HG02623 (cell line): ENCODE measurements around the gene ATF7IP2.
"Not testable (repeated sequence)": the region's sequence is repeated elsewhere in the genome, so short reads cannot be mapped to it uniquely, and the experiment has no call there.

Experiments used
- ATAC-seq: cut with Tn5 transposase; IDR thresholded peaks from one replicate; pipeline ENCODE4 v1.9.1; 2021; ENCODE audit warnings: moderate library complexity; ENCODE audit not compliant: unreplicated experiment

Gene ATF7IP2

DNA sequence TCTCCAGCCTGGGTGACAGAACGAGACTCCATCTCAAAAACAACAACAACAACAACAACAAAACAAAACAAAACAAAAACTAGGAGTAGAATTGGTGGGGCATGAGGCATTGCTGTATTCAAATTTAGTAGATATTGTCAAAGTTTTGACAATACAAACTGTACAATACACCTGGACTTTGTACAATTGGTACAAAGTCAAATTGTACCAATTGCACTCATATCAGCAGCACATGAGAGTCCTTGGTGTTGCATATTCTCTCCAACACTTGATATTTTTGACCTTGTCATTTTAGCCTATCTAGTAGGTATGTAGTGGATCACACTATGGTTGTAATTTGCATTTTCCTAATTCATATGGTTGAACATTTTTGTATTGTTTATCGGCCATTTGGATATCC is 14.3 kb upstream of the ATF7IP2 start:
- no peak for ATAC-seq

DNA sequence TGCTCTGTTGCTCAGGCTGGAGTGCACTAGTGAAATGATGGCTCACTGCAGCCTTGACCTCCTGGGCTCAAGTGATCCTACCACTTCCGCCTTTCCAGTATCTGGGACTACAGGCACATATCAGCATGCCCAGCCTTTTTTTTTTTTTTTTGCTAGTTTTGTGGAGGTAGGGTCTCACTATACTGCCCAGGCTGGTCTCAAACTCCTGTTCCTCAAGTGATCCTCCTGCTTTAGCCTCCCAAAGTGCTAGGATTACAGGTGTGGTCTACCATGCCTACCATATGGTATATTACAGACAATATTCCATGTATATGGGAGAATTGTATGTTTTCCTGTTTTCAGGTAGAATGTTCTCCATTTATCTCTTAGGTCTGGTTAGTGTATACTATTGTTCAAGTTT is 12.3 kb upstream of the ATF7IP2 start:
- ATAC-seq: no peak

DNA sequence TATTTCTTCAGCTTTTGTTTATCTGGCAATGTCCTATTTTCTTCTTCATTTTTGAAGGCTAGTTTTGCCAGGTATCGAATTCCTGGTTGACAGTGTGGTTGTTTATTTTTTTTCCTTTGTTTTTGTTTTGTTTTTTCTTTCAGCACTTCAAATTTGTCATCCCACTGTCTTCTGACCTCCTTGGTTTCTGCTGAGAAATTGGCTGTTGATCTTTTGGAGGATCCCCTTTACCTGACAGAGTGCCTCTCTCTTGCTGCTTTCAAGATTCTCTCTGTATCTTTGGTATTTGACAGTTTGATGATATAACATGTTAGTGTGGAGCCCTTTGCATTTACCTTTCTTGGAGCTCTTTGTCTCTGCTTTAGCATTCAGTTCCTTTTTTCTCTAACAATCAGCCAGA is 9.6 kb upstream of the ATF7IP2 start:
- no peak for ATAC-seq

DNA sequence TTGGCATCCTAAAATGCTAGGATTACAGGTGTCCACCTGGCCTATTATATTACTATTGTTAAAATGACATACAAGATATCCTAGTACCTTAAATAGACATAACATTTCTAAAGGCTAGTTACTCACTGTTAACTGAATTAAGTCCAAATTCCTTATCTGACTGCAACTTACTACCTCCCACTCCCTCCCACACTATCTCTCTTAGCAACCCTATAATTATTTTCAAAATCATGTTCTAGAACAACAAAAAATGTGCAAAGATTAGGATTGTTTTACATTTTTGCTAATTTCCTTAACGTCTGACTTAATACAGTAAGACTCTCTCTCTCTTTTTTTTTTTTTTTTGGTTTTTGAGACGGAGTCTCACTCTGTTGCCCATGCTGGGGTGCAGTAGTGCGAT is 2.2 kb upstream of the ATF7IP2 start:
- no peak for ATAC-seq

DNA sequence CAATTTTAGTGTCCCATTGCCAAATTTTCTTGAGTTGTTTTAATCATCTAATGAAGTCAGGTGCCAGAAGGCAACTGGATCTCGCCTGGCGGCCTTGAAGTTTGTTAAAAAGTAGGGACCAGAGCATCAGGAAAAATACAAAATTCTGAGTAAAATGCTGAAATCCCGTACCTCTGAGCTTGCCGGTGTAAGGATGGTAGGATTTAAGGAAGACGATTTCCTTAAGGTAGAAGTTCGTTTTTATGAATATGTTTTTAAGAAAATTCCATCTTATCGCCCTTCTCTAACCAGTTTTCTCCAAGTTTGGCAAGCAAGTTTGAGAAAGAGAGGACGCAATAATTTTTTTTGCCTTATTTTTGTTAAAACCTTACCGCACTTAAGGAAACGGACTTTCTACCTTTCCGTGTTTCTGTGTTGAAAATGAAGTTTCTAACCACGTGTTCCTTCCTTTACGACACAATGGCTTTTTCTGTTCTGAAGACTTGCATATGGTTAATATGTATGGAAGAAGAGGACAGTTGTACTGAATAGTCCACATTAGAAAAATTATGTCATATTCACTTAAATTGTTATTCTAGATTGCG is 748 bp downstream of the ATF7IP2 start:
- no peak for ATAC-seq

DNA sequence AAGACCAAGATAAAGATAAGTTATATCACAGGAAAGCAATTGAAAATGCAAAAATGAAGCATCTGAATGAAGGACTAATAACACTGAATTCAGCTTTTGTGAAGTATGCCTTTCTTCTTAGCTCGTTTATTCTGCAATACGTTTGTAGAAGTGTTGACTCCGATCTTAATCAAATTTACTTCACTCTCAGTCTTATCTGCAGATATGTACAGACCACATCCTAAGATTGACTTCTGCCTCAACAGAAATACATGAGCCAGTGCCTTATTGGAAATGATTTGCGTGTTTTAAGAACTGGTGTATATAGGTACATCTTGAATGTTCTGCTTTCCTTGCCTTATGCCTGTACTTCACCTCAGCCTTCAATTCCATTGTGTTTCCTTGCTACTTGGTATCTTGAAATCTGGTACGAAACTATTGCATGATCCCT is 1.3 kb downstream of the ATF7IP2 start:
- ATAC-seq: no peak

DNA sequence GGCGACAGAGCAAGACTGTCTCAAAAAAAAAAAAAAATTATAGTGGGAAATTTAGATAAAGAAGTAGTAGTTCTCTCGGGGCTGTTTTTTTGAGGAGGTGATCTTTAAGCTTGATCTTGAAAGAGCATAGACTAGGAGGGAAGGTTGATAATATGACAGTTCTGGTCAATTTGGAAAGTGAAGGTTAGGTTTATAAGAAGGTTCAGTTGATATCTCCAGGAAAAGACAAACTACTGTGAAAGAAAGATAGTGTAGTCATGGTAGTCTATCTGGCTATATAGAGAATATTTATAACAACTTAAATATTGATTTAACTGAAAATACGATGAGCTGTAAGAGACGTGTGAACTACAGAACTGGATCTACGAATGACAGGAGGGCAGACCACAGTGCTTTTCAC is 3.1 kb downstream of the ATF7IP2 start:
- no peak for ATAC-seq

DNA sequence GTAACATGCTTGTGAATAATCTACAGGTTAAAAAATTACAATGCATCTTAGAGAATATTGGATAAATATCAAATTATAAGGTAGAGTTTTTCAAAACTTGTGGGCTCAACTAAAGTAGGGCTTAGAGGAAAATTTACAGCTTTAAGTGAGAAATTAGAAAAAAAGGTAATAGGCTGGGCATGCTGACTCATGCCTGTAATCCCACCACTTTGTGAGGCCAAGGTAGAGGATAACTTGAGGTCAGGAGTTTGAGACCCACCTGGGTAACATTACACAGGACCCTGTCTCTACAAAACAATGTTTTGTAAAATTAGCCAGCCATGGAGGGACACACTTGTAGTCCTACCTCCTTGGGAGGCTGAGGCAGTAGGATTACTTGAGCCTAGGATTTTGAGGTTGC is 4.5 kb downstream of the ATF7IP2 start:
- ATAC-seq: no peak

DNA sequence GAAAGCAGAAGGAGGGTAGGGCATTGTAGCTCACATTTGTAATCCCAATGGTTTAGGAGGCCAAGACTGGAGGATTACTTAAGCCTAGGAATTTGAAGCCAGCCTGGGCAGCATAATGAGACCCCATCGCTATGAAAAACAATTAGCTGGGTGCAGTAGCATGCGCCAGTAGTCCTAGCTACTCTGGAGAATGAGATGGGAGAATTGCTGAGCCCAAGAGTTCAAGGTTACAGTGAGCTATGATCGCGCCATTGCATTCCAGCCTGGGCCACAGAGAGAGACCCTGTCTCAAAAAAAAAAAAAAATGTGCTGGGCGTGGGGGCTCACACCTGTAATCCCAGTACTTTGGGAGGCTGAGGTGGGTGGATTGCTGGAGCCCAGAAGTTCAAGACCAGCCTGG is 5.0 kb downstream of the ATF7IP2 start:
- no peak for ATAC-seq

DNA sequence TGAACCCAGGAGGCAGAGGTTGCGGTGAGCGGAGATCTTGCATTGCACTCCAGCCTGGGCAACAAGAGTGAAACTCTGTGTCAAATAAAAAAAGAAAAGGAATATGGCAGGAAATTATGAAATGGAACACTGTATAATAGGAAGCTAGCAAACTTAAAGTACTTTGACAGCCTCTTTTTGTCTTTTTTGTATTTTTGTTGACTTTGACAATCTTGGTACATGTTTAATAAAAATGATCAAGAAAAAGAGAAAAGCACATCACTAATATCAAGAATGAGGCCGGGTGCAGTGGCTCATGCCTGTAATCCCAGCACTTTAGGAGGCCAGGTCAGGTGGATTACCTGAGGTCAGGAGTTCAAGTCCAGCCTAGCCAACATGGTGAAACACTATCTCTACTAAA is 5.5 kb downstream of the ATF7IP2 start:
- no peak for ATAC-seq

DNA sequence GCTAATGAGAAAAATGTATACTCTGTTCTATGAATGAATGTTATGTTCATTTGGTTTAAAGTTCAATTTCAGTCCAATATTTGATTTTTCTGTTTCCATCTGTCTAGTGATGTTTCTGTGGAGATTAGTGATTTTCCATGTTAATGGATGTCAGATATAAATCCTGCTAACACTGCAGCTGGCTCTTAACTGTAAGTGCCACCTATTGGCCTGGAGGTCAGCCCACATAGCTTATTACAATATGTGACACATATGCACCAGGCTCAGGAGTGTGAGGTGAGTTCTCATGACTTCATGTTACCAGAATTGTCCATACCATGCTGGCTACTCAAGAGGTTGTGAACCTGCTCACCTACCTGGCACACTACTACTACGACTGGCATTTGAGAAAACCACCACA is 17.1 kb downstream of the ATF7IP2 start:
- no peak for ATAC-seq

DNA sequence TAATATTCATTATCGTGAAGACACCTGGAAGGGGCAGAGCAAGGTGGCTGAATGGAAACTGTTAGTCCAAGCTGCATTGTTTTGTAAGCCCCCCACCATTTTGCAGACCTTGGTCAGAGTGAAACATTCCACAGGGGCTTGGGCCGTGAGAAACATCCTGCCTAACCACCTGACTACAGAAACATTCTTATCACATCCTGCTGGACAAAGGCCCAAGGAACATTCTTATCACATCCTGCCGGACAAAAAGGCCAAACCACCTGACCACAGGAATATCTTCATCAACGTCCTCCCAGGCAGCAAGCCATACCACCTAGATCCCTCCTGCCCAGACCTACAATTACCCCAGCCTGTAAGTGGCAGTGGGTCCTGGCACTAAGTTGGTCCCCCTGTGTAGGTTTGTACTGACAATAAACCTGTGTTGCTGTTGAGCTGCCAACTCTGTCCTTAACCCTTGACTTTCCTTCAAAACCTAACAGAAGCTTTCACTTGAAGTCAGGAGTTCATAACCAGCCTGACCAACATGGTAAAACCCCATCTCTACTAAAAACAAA is 19.6 kb downstream of the ATF7IP2 start:
- no peak for ATAC-seq

DNA sequence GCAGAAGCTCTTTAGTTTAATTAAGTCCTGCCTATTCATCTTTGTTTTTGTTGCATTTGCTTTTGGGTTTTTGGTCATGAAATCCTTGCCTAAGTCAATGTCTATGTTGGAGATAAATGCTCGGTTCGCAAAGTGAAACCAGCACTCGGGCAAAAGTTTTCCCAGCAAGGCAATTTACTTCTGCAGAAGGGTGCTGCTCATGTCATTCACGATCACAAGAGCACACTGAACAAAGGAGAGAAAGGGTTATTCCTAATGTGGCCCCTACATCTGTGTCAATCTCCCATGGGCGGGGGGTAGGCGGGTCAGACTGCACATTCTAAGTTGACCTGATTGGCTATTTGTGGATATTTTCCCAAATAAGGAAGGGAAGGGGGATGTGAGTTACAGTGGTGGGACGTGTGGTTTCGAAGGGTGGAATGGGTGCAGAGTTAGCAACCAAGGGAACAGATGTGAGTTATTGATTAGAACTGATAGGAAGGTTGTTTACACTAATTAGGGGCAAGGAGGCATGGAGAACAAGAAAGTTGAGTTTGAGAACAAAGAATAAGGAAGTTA is 23.0 kb downstream of the ATF7IP2 start:
- ATAC-seq: no peak

DNA sequence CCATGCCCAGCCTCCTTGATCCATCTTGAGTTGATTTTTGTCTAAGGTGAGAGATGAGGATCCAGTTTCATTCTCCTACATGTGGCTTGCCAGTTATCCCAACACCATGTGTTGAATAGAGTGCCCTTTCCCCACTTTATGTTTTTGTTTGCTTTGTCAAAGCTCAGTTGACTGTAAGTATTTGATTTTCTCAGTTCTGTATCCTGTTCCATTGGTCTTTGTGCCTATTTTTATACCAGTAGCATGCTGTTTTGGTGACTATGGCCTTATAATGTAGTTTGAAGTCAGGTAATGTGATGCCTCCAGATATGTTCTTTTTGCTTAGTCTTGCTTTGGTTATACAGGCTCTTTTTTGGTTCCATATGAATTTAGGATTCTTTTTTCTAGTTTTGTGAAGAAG is 23.9 kb downstream of the ATF7IP2 start:
- ATAC-seq: not testable (repeated sequence)

DNA sequence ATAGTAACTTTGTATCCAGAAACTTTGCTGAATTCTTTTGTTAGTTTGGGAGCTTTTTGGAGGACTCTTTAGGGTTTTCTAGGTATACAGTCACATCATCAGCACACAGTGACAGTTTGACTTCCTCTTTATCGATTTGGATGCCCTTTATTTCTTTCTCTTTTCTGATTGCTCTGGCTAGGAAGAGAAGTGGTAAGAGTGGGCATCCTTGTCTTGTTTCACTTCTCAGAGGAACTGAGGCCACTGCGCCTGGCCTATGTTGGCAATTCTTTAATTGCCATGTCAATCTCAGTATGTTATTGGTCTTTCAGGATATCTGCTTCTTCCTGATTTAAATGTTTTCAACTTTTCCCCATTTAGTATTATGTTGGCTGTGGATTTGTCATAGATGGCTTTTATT is 24.6 kb downstream of the ATF7IP2 start:
- no peak for ATAC-seq

DNA sequence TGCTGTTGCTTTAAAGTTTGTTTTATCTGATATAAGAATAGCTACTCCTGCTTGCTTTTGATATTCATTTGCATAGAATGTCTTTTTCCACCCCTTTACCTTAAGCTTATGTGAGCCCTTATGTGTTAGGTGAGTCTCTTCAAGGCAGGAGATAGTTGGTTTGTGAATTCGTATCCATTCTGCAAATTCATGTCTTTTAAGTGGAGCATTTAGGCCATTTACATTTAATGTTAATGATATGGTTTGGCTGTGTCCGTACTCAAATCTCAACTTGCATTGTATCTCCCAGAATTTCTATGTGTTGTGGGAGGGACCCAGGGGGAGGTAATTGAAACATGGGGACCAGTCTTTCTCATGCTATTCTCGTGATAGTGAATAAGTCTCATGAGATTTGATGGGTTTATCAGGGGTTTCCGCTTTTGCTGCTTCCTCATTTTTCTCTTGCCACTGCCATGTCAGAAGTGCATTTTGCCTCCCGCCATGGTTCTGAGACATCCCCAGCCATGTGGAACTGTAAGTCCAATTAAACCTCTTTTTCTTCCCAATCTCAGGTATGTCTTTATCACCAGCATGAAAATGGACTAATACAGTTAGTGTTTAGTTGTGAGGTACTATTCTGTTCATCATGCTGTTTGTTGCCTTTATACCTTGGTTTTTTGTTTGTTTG is 27.2 kb downstream of the ATF7IP2 start:
- ATAC-seq: no peak

DNA sequence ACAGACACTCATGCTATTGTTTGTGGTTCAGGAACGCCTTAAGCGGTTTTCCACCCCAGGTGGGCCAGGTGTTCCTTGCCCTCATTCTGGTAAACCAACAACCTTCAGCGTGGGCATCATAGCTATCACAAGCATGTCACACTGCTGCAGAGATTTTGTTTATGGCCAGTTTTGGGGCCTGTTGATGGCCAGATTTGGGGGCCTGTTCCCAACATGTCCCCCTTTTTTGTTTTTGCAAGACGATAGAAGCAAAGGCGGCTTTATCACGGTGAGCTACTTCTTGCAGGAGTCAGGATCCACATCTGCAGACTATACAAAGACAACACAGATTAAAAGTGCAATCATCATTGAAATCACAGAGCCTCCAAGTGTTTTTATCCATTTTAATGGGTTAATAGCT is 32.3 kb downstream of the ATF7IP2 start:
- ATAC-seq: not testable (repeated sequence)

DNA sequence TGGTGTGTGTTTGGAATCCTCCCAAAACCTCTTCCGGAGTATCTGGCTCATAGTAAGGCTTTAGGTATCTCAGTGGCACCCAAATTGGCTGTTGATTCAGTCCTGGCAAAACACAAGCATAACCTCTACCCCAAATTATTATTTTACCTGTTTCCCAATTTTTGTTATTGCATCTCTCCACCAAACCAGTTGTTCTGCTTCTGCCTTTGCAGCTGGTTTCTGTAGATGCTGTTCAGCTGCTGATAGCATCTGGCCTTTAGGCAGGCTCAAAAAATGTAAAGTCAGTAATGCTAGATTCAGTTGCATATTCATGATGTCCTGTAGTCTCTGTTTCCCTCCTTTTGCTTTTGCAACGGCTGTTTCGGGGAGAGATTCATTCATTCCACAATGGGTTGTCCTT is 33.8 kb downstream of the ATF7IP2 start:
- no peak for ATAC-seq

DNA sequence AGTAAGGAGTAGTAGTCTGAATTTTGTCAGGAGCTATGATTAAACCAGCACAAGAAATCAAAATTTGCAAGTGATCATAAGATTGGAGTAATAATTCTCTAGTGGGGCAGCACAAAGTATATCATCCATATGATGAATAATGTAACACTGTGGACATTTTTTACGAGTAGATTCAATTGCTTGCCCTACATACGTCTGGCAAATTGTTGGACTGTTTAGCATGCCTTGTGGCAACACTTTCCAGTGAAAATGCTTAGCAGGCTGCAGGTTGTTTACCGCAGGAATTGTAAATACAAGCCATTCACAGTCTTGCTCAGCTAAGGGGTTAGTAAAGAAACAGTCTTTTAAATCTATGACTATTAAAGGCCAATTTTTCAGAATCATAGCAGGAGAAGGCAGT is 35.7 kb downstream of the ATF7IP2 start:
- no peak for ATAC-seq

DNA sequence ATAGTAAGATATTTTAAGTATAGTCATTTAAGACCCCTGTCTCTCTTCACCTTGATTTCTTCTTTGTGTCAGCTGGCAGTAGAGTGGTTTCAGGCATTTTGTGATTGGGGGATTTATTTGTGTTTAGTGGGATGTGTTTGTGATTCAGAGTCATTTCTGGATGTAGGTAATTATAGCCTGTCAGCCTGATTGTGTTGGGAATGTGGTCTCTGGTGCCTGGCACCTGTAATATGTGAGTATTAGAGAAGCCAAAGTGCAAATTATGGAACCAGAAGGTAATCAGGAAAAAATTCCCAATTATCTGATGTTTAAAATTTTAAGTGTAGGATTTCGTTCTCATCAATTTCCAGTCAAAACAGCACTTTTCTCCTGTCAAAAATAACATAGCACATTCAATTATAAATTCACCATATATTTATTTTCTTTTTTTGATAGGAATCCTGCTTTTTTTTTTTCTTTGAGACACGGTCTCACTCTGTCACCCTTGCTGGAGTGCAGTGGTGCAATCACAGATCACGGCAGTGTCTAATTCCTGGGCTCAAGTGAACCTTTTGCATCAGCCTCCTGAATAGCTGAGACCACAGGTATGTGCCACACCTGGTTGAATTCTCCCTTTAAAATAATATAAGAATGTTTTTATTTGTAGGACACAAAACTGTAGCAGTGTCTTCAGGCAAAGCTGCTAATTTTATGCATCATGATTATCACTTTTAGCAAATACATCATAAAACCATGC is 42.7 kb downstream of the ATF7IP2 start:
- no peak for ATAC-seq

DNA sequence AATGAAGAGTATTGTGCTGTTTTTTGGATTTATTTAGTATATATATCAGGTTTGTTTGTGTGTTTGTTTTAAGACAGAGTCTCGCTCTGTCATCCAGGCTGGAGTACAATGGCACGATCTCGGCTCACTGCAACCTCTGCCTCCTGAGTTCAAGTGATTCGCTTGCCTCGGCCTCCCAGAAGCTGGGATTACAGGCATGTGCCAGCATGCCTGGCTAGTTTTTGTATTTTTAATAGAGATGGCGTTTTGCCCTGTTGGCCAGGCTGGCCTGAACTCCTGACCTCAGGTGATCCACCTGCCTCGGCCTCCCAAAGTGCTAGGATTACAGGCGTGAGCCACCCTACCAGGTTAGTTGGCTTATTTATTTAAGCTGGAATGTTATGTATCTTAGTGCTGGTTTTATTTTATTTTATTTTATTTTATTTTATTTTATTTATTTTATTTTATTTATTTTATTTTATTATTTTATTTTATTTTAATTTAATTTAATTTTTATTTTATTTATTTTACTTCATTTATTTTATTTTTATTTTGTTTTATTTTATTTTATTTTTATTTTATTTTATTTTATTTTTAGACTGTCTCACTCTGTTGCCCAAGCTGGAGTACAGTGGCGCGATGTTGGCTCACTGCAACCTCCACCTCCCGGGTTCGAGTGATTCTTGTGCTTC is 43.6 kb downstream of the ATF7IP2 start:
- ATAC-seq: not testable (repeated sequence)
